Measurements from ENCODE around the gene METTL25. TPM values are rescaled to one million over a fixed set of nuclear protein-coding genes. Genes with fewer than 3 reads are reported as not detected.

Gene METTL25
- total RNA-seq, 1 experiment from 2014 or later: 11.6 TPM

- DNase-seq: no peak
- Histone ChIP-seq H2AK5ac (ENCODE audit: insufficient read length, low read length) (no peak overlapping the region), H2BK120ac (ENCODE audit: low read depth, low read length, poor library complexity, severe bottlenecking) (no peak overlapping the region), H3T11ph (ENCODE audit: low read length) (no peak overlapping the region), H2BK20ac (ENCODE audit: low read depth, low read length, poor library complexity, severe bottlenecking) (no peak overlapping the region), H3K4me1 (ENCODE audit: insufficient read depth, low read length) (no peaks in the 10 kb centered on the region), H2BK5ac (ENCODE audit: insufficient read length, low read length) (no peak overlapping the region), H4K5ac (ENCODE audit: insufficient read length, low read depth, low read length) (no peak overlapping the region), H3K4ac (ENCODE audit: low read depth, low read length) (no peak overlapping the region), H4K20me1 (ENCODE audit: control insufficient read depth, insufficient read depth, insufficient read length) (no peaks in the 10 kb centered on the region), H3K27me3 (ENCODE audit: insufficient read depth, low read length) (no peaks in the 10 kb centered on the region), H3K79me2 (ENCODE audit: insufficient read depth, low read length) (no peaks in the 10 kb centered on the region), H3K23ac (ENCODE audit: insufficient read length, low read depth, low read length) (no peak overlapping the region), H3K4me2 (ENCODE audit: insufficient read depth, insufficient read length, low read length) (no peak overlapping the region), H2BK12ac (ENCODE audit: insufficient read length, low read depth, low read length) (no peak overlapping the region), H2BK15ac (ENCODE audit: low read depth, low read length) (no peak overlapping the region), H3K9ac (ENCODE audit: extremely low read depth, insufficient read length, low read length) (no peak overlapping the region), H3K27ac (ENCODE audit: insufficient read length, low read depth, low read length) (no peak overlapping the region), H2AFZ (ENCODE audit: low read length) (no peak overlapping the region), H3K56ac (ENCODE audit: insufficient read length, low read depth, low read length) (no peak overlapping the region), H3K79me1 (ENCODE audit: insufficient read depth, low read depth, low read length, poor library complexity, severe bottlenecking) (no peaks in the 10 kb centered on the region), H4K8ac (replicated peaks; ENCODE audit: insufficient read length, low read depth, low read length) (no peak overlapping the region), H4K91ac (ENCODE audit: insufficient read length, low read depth, low read length) (no peak overlapping the region), H3K9me3 (ENCODE audit: control insufficient read depth, low read depth, low read length) (no peaks in the 10 kb centered on the region), H3K14ac (ENCODE audit: insufficient read depth, low read length) (no peak overlapping the region), H3K18ac (ENCODE audit: insufficient read length, low read depth, low read length) (no peak overlapping the region), H3K23me2 (ENCODE audit: insufficient read length, low read depth, low read length, poor library complexity, severe bottlenecking) (no peaks in the 10 kb centered on the region)
- no peak for TF ChIP-seq CTCF (conservative IDR thresholded peaks at IDR 0.05)
- no peaks in the 10 kb centered on the region for H3K4me1 Mint-ChIP-seq
- WGBS (ENCODE audit: extremely low coverage, insufficient read length, low lambda C conversion rate): no CpG with 5 or more reads among the region's 1 CpG
- no peaks in the 10 kb centered on the region for H3K36me3 Mint-ChIP-seq (ENCODE audit: insufficient read depth in 1 of 3, low read depth in 3 of 3)
- H3K27me3 Mint-ChIP-seq (ENCODE audit: low read depth): no peaks in the 10 kb centered on the region
- H3K4me3 Mint-ChIP-seq: no peak overlapping the region
- no peaks in the 10 kb centered on the region for H3K9me3 Mint-ChIP-seq
- H3K27ac Mint-ChIP-seq: no peak overlapping the region
Measured at GRCh38 chr12:82461393-82461792, 103.1 kb downstream of the METTL25 start.
